ENCODE data around the gene POLR1H. TPM values are rescaled to one million over a fixed set of nuclear protein-coding genes. Genes with fewer than 3 reads are reported as not detected.
"Not testable (repeated sequence)": the region's sequence is repeated elsewhere in the genome, so short reads cannot be mapped to it uniquely, and the experiment has no call there.

Gene POLR1H
- total RNA-seq, result 21.1 TPM
- long read RNA-seq, partial matches to known transcripts, result 0 of 11 reads
- long read RNA-seq, other reads (novel, unspliced or antisense), result 2 of 11 reads

- peak; percentile 97 for DNase-seq (ENCODE audit: low spot score)
Measured at GRCh38 chr6:30061092-30061857, at the start of gene POLR1H. Gene POLR1H, plus strand, starts transcription at chr6:30061265. Its CDS starts 260 bp downstream, at chr6:30061525.

GRCh38 chr6:30013291-30013922 is 47.7 kb upstream of the POLR1H start:
- DNase-seq (ENCODE audit: low spot score), result no peak

- no peak for DNase-seq (ENCODE audit: low spot score)
Measured at GRCh38 chr6:30019819-30020218, 41.2 kb upstream of the POLR1H start.

- no peak for DNase-seq (ENCODE audit: low spot score)
Measured at GRCh38 chr6:30020626-30021025, 40.4 kb upstream of the POLR1H start.

GRCh38 chr6:30022189-30022588 is 38.9 kb upstream of the POLR1H start:
- DNase-seq (ENCODE audit: low spot score), result no peak

GRCh38 chr6:30022712-30023111 is 38.4 kb upstream of the POLR1H start:
- DNase-seq (ENCODE audit: low spot score), result not testable (repeated sequence)

- DNase-seq (ENCODE audit: low spot score), result no peak
Measured at GRCh38 chr6:30025186-30025585, 35.9 kb upstream of the POLR1H start.

GRCh38 chr6:30029588-30029987 is 31.5 kb upstream of the POLR1H start:
- no peak for DNase-seq (ENCODE audit: low spot score)

GRCh38 chr6:30031381-30031780 is 29.7 kb upstream of the POLR1H start:
- no peak for DNase-seq (ENCODE audit: low spot score)

GRCh38 chr6:30033440-30033839 is 27.6 kb upstream of the POLR1H start:
- DNase-seq (ENCODE audit: low spot score), result not testable (repeated sequence)

- no peak for DNase-seq (ENCODE audit: low spot score)
Measured at GRCh38 chr6:30035784-30036183, 25.3 kb upstream of the POLR1H start.

GRCh38 chr6:30037182-30037788 is 23.8 kb upstream of the POLR1H start:
- no peak for DNase-seq (ENCODE audit: low spot score)

- DNase-seq (ENCODE audit: low spot score), result no peak
Measured at GRCh38 chr6:30041221-30041620, 19.8 kb upstream of the POLR1H start.

- DNase-seq (ENCODE audit: low spot score), result no peak
Measured at GRCh38 chr6:30041821-30042220, 19.2 kb upstream of the POLR1H start.

GRCh38 chr6:30042476-30042875 is 18.6 kb upstream of the POLR1H start:
- DNase-seq (ENCODE audit: low spot score), result no peak

GRCh38 chr6:30042914-30043313 is 18.2 kb upstream of the POLR1H start:
- no peak for DNase-seq (ENCODE audit: low spot score)

GRCh38 chr6:30043744-30044143 is 17.3 kb upstream of the POLR1H start:
- no peak for DNase-seq (ENCODE audit: low spot score)

- DNase-seq (ENCODE audit: low spot score), result no peak
Measured at GRCh38 chr6:30044630-30045029, 16.4 kb upstream of the POLR1H start.

GRCh38 chr6:30047220-30047619 is 13.8 kb upstream of the POLR1H start:
- no peak for DNase-seq (ENCODE audit: low spot score)

- no peak for DNase-seq (ENCODE audit: low spot score)
Measured at GRCh38 chr6:30053682-30054081, 7.4 kb upstream of the POLR1H start.

- DNase-seq (ENCODE audit: low spot score), result no peak
Measured at GRCh38 chr6:30055513-30055912, 5.6 kb upstream of the POLR1H start.

- no peak for DNase-seq (ENCODE audit: low spot score)
Measured at GRCh38 chr6:30060606-30061091, 416 bp upstream of the POLR1H start.

Data from mesenteric fat pad (tissue), 1 donor.